ENCODE data around the gene KRAS.
"Not testable (repeated sequence)": the region's sequence is repeated elsewhere in the genome, so short reads cannot be mapped to it uniquely, and the experiment has no call there.

Gene KRAS

GRCh38 chr12:25250744-25251730, at the start of gene KRAS:
Gene KRAS, minus strand, starts transcription at chr12:25250929.
- DNase-seq = peak; percentile 63

- DNase-seq = no peak
Observed at GRCh38 chr12:25296381-25296780, 45.7 kb upstream of the KRAS start.

- DNase-seq = no peak
Observed at GRCh38 chr12:25295361-25295760, 44.6 kb upstream of the KRAS start.

GRCh38 chr12:25293653-25294052, 42.9 kb upstream of the KRAS start:
- DNase-seq = no peak

GRCh38 chr12:25292810-25293221, 42.1 kb upstream of the KRAS start:
- not testable (repeated sequence) for DNase-seq

GRCh38 chr12:25287610-25288009, 36.9 kb upstream of the KRAS start:
- DNase-seq = no peak

- DNase-seq = no peak
Observed at GRCh38 chr12:25286837-25287236, 36.1 kb upstream of the KRAS start.

- no peak for DNase-seq
Observed at GRCh38 chr12:25284024-25284423, 33.3 kb upstream of the KRAS start.

- DNase-seq = no peak
Observed at GRCh38 chr12:25283006-25283405, 32.3 kb upstream of the KRAS start.

- DNase-seq = no peak
Observed at GRCh38 chr12:25280082-25280481, 29.4 kb upstream of the KRAS start.

- DNase-seq = no peak
Observed at GRCh38 chr12:25278269-25278668, 27.5 kb upstream of the KRAS start.

- no peak for DNase-seq
Observed at GRCh38 chr12:25276199-25276937, 25.6 kb upstream of the KRAS start.

- no peak for DNase-seq
Observed at GRCh38 chr12:25271486-25272098, 20.9 kb upstream of the KRAS start.

- no peak for DNase-seq
Observed at GRCh38 chr12:25269701-25270100, 19.0 kb upstream of the KRAS start.

- no peak for DNase-seq
Observed at GRCh38 chr12:25266497-25266896, 15.8 kb upstream of the KRAS start.

GRCh38 chr12:25264862-25265261, 14.1 kb upstream of the KRAS start:
- DNase-seq = no peak

- no peak for DNase-seq
Observed at GRCh38 chr12:25264114-25264513, 13.4 kb upstream of the KRAS start.

GRCh38 chr12:25263594-25263993, 12.9 kb upstream of the KRAS start:
- DNase-seq = no peak

GRCh38 chr12:25262389-25263074, 11.8 kb upstream of the KRAS start:
- DNase-seq = no peak

- no peak for DNase-seq
Observed at GRCh38 chr12:25257590-25258324, 7.0 kb upstream of the KRAS start.

- DNase-seq = no peak
Observed at GRCh38 chr12:25256826-25257225, 6.1 kb upstream of the KRAS start.

- DNase-seq = no peak
Observed at GRCh38 chr12:25256005-25256404, 5.3 kb upstream of the KRAS start.
